Esophagus squamous epithelium (tissue), 5 donors: ENCODE data around the gene PIK3R5. TPM values are rescaled to one million over a fixed set of nuclear protein-coding genes. Genes with fewer than 3 reads are reported as not detected.
"Not testable (repeated sequence)": the region's sequence is repeated elsewhere in the genome, so short reads cannot be mapped to it uniquely, and the experiment has no call there.

ENCODE experiments used
- DNase-seq: peaks from one replicate; lab custom pipeline; 2025; lab: John Stamatoyannopoulos, UW
- H3K27ac ChIP-seq, 4 donors: fragments of 200-600 bp; sonication (generic); one replicate each; pipeline ENCODE4 v1.5.1; 2016 to 2019; ENCODE audit warnings: mild to moderate bottlenecking in 1 of 4
- H3K27me3 ChIP-seq, 4 donors: fragments of 200-600 bp; sonication (generic); 1 replicate in 3 of 4; 2 replicates in 1 of 4; pipeline versions ENCODE4 v1.5.1 to v1.6.0; 2017 to 2021; ENCODE audit warnings: antibody characterized with exemption in 1 of 4
- H3K36me3 ChIP-seq, 3 donors: fragments of 200-600 bp; sonication (generic); one replicate each; pipeline ENCODE4 v1.5.1; 2016 to 2019
- H3K4me1 ChIP-seq, 3 donors: fragments of 200-600 bp; sonication (generic); one replicate each; pipeline ENCODE4 v1.5.1; 2017 to 2019
- H3K4me3 ChIP-seq, 4 donors: fragments of 200-600 bp; sonication (generic); 1 replicate in 3 of 4; 2 replicates in 1 of 4; pipeline ENCODE4 v1.5.1; 2016 to 2019; ENCODE audit warnings: mild to moderate bottlenecking in 2 of 4, moderate library complexity in 1 of 4
- H3K9me3 ChIP-seq, 3 donors: fragments of 200-600 bp; sonication (generic); one replicate each; pipeline ENCODE4 v1.5.1; 2016 to 2019
- CTCF ChIP-seq, 6 experiments: fragments of 450-650 bp in 4 of 6; fragments of 200-600 bp in 2 of 6; sonication (generic) in 2 of 6; IDR thresholded peaks; one replicate each; pipeline ENCODE4 v1.5.1; 2016 to 2019; ENCODE audit warnings: antibody characterized with exemption in 6 of 6, mild to moderate bottlenecking in 4 of 6, moderate library complexity in 4 of 6
- POLR2A ChIP-seq, 4 donors: fragments of 450-650 bp; IDR thresholded peaks; one replicate each; pipeline ENCODE4 v1.6.1; 2017; ENCODE audit warnings: antibody characterized with exemption in 4 of 4, mild to moderate bottlenecking in 4 of 4, moderate library complexity in 3 of 4
- WGBS, 2 donors: methylation state at CpG; one replicate each; pipeline ENCODE4 v1.1.5; 2018; 5-methylcytosine and 5-hydroxymethylcytosine counted together
- intact Hi-C: fragments of 100-400 bp; cut with DNase I; formaldehyde crosslinking; loops from one replicate; pipeline ENCODE4 v1.15.0; 2022
- total RNA-seq, 4 donors: library from RNA; depleted of rRNA; stranded (reverse); fragments of >200 nt; gene quantifications; one replicate each; pipeline ENCODE4 v1.1.0, GENCODE V29; 2016
- donor health status: DM: yes; HTN: yes; CAD: no.

Gene PIK3R5
- total RNA-seq, 4 donors from 2014 or later = 1.8 to 8.8 (median 3.1) TPM

DNA sequence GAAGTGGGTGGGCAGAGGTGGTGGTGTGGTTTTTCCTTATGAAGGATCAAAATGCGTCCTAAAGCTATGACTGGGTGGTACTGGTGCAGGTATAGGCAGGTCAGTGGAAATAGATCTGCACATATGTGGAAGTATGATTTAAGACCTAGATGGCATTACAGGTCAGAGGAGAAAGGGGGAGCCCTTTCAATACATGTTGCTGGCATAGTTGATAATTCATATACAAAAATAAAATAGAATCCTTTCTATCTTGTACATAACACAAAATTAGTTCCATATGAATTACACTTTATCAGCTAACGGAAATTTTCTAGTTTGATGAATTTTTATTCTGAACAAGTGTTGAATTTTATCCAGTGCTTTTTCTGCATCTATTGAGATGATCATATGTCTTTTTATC, 20.8 kb upstream of the PIK3R5 start:
- Histone ChIP-seq H3K36me3 (no peaks in the 10 kb centered on the region), H3K4me3 (no peak overlapping the region), H3K9me3 (no peaks in the 10 kb centered on the region), H3K27ac (no peak overlapping the region), H3K4me1 (no peaks in the 10 kb centered on the region), H3K27me3 (no peaks in the 10 kb centered on the region)
- intact Hi-C loops = no loop called here
- TF ChIP-seq POLR2A (IDR thresholded peaks at IDR 0.05) (no peak), CTCF (IDR thresholded peaks at IDR 0.05) (peak in 1 of 6 experiments; percentile 29)
- WGBS, 2 donors = 63 to 70% methylated on average over 2 of the region's 2 CpGs
- DNase-seq = no peak

DNA sequence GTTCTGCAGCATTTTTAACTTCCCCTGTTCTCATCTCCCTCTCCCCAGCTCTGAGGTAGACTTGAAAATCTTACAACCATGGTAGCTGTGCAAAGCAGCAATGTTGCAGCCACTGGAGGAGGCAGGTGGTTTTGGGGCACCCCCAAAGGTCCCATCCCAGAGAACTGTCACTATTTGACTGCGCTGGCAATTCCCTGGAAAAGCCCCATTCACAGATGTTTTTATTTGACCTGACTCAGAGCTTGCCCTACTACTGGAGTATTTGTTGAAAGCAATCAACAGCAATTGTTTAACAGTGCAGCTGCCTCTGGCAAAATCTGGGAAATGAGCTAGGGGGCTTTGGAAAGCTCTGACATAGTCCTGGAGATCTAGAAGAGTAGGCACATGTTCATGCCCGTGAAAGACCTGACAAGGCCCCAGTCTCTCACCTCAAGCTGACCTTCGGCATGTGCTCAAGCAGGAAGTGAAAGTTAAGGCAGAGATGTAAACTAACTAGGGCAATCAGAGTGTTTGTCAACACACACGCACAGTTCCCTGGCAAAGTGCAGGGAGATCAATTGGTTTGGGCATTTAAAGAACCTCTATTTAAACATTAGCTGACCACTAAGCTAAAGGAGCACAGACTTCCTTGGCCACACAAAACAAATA, 19.7 kb upstream of the PIK3R5 start:
- TF ChIP-seq CTCF (IDR thresholded peaks at IDR 0.05) (no peak), POLR2A (IDR thresholded peaks at IDR 0.05) (no peak)
- WGBS, 2 donors = 72 to 90% methylated on average over 4 of the region's 4 CpGs
- intact Hi-C loops = no loop called here
- DNase-seq = no peak
- no peak overlapping the region for H3K4me3 ChIP-seq
- H3K9me3 ChIP-seq = no peaks in the 10 kb centered on the region
- H3K4me1 ChIP-seq = no peaks in the 10 kb centered on the region
- no peaks in the 10 kb centered on the region for H3K36me3 ChIP-seq
- no peak overlapping the region for H3K27ac ChIP-seq
- H3K27me3 ChIP-seq = no peaks in the 10 kb centered on the region

- H3K36me3 ChIP-seq, intact Hi-C loops, H3K27ac ChIP-seq, DNase-seq, H3K27me3 ChIP-seq, H3K9me3 ChIP-seq, H3K4me3 ChIP-seq, H3K4me1 ChIP-seq: not testable (repeated sequence)
- 84 to 92% methylated on average over 5 of the region's 5 CpGs for WGBS, 2 donors
Measured at GRCh38 chr17:8984225-8984624, 18.7 kb upstream of the PIK3R5 start.

GRCh38 chr17:8981443-8981842, 15.9 kb upstream of the PIK3R5 start:
- WGBS, 2 donors = 69 to 92% methylated on average over 2 of the region's 2 CpGs
- Histone ChIP-seq H3K9me3 (no peaks in the 10 kb centered on the region), H3K27me3 (no peaks in the 10 kb centered on the region), H3K27ac (no peak overlapping the region), H3K4me1 (no peaks in the 10 kb centered on the region), H3K4me3 (no peak overlapping the region), H3K36me3 (no peaks in the 10 kb centered on the region)
- intact Hi-C loops = no loop called here
- TF ChIP-seq POLR2A (IDR thresholded peaks at IDR 0.05) (no peak), CTCF (IDR thresholded peaks at IDR 0.05) (no peak)
- DNase-seq = no peak

- intact Hi-C loops = no loop called here
- Histone ChIP-seq H3K36me3 (no peaks in the 10 kb centered on the region), H3K4me1 (no peaks in the 10 kb centered on the region), H3K4me3 (no peak overlapping the region), H3K27me3 (no peaks in the 10 kb centered on the region), H3K9me3 (no peaks in the 10 kb centered on the region), H3K27ac (no peak overlapping the region)
- no peak for DNase-seq
- TF ChIP-seq POLR2A (IDR thresholded peaks at IDR 0.05) = no peak
- TF ChIP-seq CTCF (IDR thresholded peaks at IDR 0.05) = no peak
Measured at GRCh38 chr17:8979715-8980114, 14.2 kb upstream of the PIK3R5 start.

- no peaks in the 10 kb centered on the region for H3K36me3 ChIP-seq
- TF ChIP-seq POLR2A (IDR thresholded peaks at IDR 0.05) = no peak
- TF ChIP-seq CTCF (IDR thresholded peaks at IDR 0.05) = no peak
- DNase-seq = no peak
- no peak overlapping the region for H3K27ac ChIP-seq
- no peak overlapping the region for H3K4me3 ChIP-seq
- H3K4me1 ChIP-seq = no peaks in the 10 kb centered on the region
- no peaks in the 10 kb centered on the region for H3K27me3 ChIP-seq
- no peaks in the 10 kb centered on the region for H3K9me3 ChIP-seq
- intact Hi-C loops = no loop called here
- 73 to 83% methylated on average over 1 of the region's 1 CpG for WGBS, 2 donors
Measured at GRCh38 chr17:8976638-8977037, 11.1 kb upstream of the PIK3R5 start.
